Measurements from ENCODE around the gene BAHD1. TPM values are rescaled to one million over a fixed set of nuclear protein-coding genes. Genes with fewer than 3 reads are reported as not detected.

Gene BAHD1
- 12.2 and 14.5 TPM in 2 replicates for total RNA-seq

DNA sequence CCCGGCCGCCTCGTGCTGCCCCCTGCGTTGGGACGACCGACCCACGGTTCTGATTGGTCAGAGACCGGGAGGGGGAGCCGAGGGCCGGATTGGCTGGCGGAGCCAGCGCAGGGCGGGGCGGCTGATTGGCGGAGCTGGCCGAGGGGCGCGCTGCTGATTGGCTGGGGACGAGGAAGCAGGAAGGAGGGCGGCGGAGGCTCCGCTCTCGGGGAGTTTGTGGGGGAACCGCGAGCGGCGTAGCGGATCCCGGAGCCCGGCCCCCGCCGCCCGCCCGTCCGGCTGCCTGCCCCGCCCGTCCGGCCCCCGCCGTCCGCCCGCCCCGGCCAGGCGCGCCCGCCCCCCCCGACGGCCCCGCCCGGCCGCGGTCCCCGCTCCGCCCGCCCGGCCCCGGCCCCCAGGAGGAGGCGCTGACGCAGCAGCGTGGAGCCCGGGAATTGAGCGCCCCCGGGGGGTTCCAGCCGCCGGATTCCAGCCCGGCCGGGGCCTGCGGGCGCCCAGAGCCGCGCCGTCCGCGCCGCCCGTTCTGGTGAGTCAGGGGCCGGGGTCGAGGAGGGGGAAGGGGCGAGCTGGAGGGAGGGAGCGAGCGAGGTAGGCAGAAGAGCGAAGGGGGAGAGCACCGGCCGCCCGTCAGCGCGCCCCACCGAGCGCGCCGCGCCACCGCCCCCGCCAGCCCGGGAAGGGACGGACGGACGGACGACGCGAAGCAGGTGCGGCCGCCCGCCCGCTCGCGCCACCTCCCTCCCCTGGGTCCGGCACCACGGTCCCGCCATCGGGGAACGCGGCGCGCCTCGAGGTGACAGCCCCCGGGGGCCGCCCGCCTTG lies at the start of gene BAHD1:
Gene BAHD1, plus strand, starts transcription at position 211 of the 822 bp plus-strand sequence. CDS start 17,512 bp downstream, outside the sequence.

DNA sequence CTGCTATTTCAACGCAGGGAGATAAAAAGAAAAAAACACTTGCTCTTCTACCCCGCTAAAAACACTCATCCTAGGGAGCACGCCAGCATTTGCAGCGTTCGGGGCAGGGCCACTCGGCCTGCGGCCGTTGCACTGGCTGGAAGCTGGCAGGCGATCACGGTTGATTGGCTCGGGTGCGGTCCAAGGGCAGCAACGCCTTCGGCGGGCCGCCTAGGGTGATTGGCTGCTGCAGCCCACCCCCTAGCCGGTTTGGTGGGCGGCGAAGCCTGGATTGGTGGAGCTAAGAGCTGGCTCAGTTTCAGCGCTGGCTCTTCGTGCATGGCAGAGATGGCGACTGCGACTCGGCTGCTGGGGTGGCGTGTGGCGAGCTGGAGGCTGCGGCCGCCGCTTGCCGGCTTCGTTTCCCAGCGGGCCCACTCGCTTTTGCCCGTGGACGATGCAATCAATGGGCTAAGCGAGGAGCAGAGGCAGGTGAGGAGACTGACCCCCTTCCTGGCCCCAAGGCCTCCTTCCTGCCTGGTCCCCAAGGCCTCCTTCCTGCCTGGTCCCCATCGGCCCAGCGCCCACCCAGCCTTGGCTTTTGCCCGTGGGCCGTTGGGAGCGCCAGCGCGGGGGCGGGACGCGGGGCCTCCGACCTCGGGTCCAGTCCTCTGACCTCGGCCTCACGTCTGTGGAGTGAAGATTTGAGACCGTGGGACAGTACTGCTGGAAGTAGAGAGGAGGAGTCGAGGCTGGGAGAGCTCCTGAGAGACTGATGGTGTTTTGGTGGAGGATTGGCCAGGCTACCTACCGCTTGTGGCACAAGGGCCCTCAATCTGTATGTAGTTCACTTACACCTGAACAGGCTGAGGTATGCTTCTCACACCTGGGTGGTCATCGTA lies 35.0 kb upstream of the BAHD1 start, which contains the start of gene IVD:
Gene IVD, plus strand, starts transcription at position 295 of the 881 bp plus-strand sequence. Its CDS starts 33 bp downstream, at position 328.

DNA sequence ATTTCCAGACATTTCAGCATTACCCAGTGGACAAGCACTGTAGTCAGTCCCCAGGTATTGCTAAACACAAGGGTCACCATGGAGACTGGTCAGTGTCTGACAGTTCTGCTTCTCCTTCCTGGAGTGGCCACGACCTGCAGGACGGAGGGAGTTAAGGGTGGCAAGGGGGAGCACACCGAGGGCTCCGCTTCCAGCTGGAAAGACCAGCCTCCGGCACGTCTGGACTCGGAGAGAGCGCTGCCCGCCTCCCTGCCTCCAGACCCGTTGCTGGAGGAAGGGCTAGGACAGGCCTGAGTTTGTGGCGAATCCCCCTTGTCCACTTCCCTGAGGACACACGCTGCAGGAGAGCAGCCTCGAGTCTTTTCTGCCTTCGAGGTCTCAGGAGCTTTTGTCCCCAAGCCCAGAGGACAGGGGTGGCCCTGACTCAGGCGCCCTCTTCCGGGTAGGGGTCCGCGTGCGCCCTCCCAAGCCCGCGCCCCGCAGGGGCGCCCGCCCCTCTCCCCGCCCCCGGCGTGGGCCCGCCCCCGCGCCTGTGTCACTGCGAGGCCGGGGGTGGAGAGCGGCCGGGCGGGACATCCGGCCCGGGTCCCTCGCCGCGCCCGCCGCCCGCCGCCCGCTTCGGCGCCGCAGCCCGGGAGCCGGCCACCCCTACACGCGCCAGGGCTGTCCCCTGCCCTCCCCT lies 29.8 kb downstream of the BAHD1 start, which contains the start of gene CHST14:
Gene CHST14, plus strand, starts transcription at position 562 of the 682 bp plus-strand sequence. CDS start 230 bp downstream, outside the sequence.

Other genes with a start within 250 kb of the BAHD1 start
- gene PAK6, start 201.9 kb upstream of the BAHD1 start, total RNA-seq: not detected in 2 replicates
- gene ANKRD63, start 157.9 kb upstream of the BAHD1 start, total RNA-seq: 0.13 and 0.22 TPM in 2 replicates
- 0.40 and 21.8 TPM in 2 replicates for gene PLCB2, start 133.0 kb upstream of the BAHD1 start, total RNA-seq
- gene INAFM2, start 117.3 kb upstream of the BAHD1 start, total RNA-seq: 24.2 and 30.9 TPM in 2 replicates
- gene CCDC9B, start 100.0 kb upstream of the BAHD1 start, total RNA-seq: 25.6 and 32.7 TPM in 2 replicates
- not detected in 2 replicates for gene PHGR1, start 89.9 kb upstream of the BAHD1 start, total RNA-seq
- gene DISP2, start 82.7 kb upstream of the BAHD1 start, total RNA-seq: 0.14 and 0.27 TPM in 2 replicates
- gene KNSTRN, start 58.2 kb upstream of the BAHD1 start, total RNA-seq: 53.6 and 83.1 TPM in 2 replicates
- 39.2 and 48.5 TPM in 2 replicates for gene IVD, start 35.2 kb upstream of the BAHD1 start, total RNA-seq
- gene CHST14, start 30.0 kb downstream of the BAHD1 start, total RNA-seq: 17.4 and 19.3 TPM in 2 replicates
- 19.8 and 24.1 TPM in 2 replicates for gene CCDC32, start 124.1 kb downstream of the BAHD1 start, total RNA-seq
- 10.0 and 10.6 TPM in 2 replicates for gene RPUSD2, start 128.3 kb downstream of the BAHD1 start, total RNA-seq
- gene KNL1, start 153.3 kb downstream of the BAHD1 start, total RNA-seq: 62.6 and 107 TPM in 2 replicates

Measured in thoracic aorta endothelial cell (primary cell).